Thyroid gland (tissue), 4 donors: ENCODE data around the gene DIP2A. TPM values are rescaled to one million over a fixed set of nuclear protein-coding genes. Genes with fewer than 3 reads are reported as not detected.

ENCODE experiments used
- DNase-seq, 2 donors: peaks; one replicate each; pipeline ENCODE4 v3.0.0-alpha.2; 2019
- H3K27ac ChIP-seq, 3 donors: fragments of 200-600 bp; sonication (generic); 1 replicate in 2 of 3; 2 replicates in 1 of 3; pipeline ENCODE4 v1.5.1; 2016 to 2019; ENCODE audit warnings: mild to moderate bottlenecking in 1 of 3, moderate library complexity in 1 of 3
- H3K27me3 ChIP-seq: fragments of 200-600 bp; sonication (generic); one replicate; pipeline ENCODE4 v1.5.1; 2019
- H3K36me3 ChIP-seq, 2 donors: fragments of 200-600 bp; sonication (generic); one replicate each; pipeline ENCODE4 v1.5.1; 2016 to 2019
- H3K4me1 ChIP-seq, 2 donors: fragments of 200-600 bp; sonication (generic); one replicate each; pipeline ENCODE4 v1.5.1; 2017 to 2019
- H3K4me3 ChIP-seq, 3 donors: fragments of 200-600 bp; sonication (generic); replicated peaks in 1 of 3; 1 replicate in 2 of 3; 2 replicates in 1 of 3; pipeline ENCODE4 v1.5.1; 2016; ENCODE audit warnings: mild to moderate bottlenecking in 1 of 3
- H3K9me3 ChIP-seq: fragments of 200-600 bp; sonication (generic); one replicate; pipeline ENCODE4 v1.5.1; 2017
- POLR2A ChIP-seq, 2 donors: fragments of 450-650 bp; IDR thresholded peaks; one replicate each; pipeline ENCODE4 v1.6.1; 2017; ENCODE audit warnings: antibody characterized with exemption in 2 of 2, mild to moderate bottlenecking in 2 of 2, moderate library complexity in 1 of 2
- WGBS, 2 donors: methylation state at CpG; one replicate each; pipeline ENCODE4 v1.1.5; 2017; 5-methylcytosine and 5-hydroxymethylcytosine counted together
- intact Hi-C: fragments of 100-400 bp; cut with DNase I; formaldehyde crosslinking; loops from one replicate; pipeline ENCODE4 v1.15.1; 2023
- total RNA-seq, 4 donors: library from RNA; depleted of rRNA; stranded (reverse); fragments of >200 nt; gene quantifications; one replicate each; pipeline ENCODE4 v1.2.3, GENCODE V29; 2016
- TF ChIP-seq, protein P1 (sequence below), 6 experiments: fragments of 200-600 bp in 3 of 6; fragments of 450-650 bp in 3 of 6; sonication (generic) in 3 of 6; IDR thresholded peaks; one replicate each; pipeline ENCODE4 v1.5.1; 2016 to 2019; ENCODE audit warnings: antibody characterized with exemption in 6 of 6, mild to moderate bottlenecking in 2 of 6, inconsistent platforms in 1 of 6, moderate library complexity in 1 of 6

DIP2A gene
- total RNA-seq, 4 donors from 2014 or later = 35.1 to 56.3 (median 42.9) TPM

DNA sequence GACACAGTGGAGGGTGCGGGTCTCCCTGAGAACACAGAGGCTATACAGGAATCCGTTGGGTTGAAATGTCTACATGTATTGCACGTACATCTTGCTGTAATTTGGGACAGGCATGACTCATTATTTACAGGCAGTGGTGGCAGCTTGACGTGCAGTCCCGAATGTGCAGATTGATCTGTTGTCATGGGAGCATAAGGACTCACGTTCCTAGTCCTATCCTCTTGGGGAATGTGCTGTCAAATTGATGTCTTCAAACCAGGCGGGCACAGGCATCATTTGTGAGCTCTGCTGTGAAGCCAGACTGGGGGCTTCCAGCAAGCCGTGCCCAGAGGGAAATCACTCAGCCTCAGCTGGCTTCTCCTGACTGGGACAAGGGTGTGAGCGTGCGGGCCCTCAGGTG, 105.7 kb downstream of the DIP2A start:
- 96 to 97% methylated on average over 9 to 10 of the region's 10 CpGs for WGBS, 2 donors
- intact Hi-C loops = no loop called here
- Histone ChIP-seq H3K4me1 (peaks cover 0 to 12% of the 10 kb centered on the region in 2 donors), H3K9me3 (no peaks in the 10 kb centered on the region), H3K27me3 (no peaks in the 10 kb centered on the region), H3K36me3 (peaks cover 33 to 42% of the 10 kb centered on the region in 2 donors), H3K4me3 (no peak overlapping the region), H3K27ac (no peak overlapping the region)
- TF ChIP-seq, protein P1, sequence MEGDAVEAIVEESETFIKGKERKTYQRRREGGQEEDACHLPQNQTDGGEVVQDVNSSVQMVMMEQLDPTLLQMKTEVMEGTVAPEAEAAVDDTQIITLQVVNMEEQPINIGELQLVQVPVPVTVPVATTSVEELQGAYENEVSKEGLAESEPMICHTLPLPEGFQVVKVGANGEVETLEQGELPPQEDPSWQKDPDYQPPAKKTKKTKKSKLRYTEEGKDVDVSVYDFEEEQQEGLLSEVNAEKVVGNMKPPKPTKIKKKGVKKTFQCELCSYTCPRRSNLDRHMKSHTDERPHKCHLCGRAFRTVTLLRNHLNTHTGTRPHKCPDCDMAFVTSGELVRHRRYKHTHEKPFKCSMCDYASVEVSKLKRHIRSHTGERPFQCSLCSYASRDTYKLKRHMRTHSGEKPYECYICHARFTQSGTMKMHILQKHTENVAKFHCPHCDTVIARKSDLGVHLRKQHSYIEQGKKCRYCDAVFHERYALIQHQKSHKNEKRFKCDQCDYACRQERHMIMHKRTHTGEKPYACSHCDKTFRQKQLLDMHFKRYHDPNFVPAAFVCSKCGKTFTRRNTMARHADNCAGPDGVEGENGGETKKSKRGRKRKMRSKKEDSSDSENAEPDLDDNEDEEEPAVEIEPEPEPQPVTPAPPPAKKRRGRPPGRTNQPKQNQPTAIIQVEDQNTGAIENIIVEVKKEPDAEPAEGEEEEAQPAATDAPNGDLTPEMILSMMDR (IDR thresholded peaks at IDR 0.05) = no peak
- no peak for TF ChIP-seq POLR2A (IDR thresholded peaks at IDR 0.05)
- no peak for DNase-seq

DNA sequence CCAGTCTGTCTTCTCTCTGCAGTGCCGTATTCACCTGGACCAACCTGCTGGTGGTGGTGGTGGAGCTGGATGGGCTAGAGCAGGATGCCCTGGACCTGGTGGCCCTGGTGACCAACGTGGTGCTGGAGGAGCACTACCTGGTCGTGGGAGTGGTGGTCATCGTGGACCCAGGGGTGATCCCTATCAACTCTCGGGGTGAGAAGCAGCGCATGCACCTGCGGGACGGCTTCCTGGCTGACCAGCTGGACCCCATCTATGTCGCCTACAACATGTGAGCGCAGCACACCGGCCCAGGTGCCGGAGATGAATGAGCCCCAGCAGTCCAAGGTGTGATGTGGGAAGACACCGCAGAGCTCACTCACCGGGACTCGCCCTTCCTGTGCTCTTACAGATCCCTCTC, 108.7 kb downstream of the DIP2A start:
- no peak for DNase-seq
- no peak overlapping the region for H3K27ac ChIP-seq
- WGBS, 2 donors = 92 to 98% methylated on average over 9 to 15 of the region's 15 CpGs
- H3K27me3 ChIP-seq = no peaks in the 10 kb centered on the region
- intact Hi-C loops = no loop called here
- H3K9me3 ChIP-seq = no peaks in the 10 kb centered on the region
- no peaks in the 10 kb centered on the region for H3K4me1 ChIP-seq
- H3K4me3 ChIP-seq = no peak overlapping the region
- peaks cover 36 to 41% of the 10 kb centered on the region in 2 donors for H3K36me3 ChIP-seq
- no peak for TF ChIP-seq POLR2A (IDR thresholded peaks at IDR 0.05)
- TF ChIP-seq, protein P1 (IDR thresholded peaks at IDR 0.05) = no peak

DNA sequence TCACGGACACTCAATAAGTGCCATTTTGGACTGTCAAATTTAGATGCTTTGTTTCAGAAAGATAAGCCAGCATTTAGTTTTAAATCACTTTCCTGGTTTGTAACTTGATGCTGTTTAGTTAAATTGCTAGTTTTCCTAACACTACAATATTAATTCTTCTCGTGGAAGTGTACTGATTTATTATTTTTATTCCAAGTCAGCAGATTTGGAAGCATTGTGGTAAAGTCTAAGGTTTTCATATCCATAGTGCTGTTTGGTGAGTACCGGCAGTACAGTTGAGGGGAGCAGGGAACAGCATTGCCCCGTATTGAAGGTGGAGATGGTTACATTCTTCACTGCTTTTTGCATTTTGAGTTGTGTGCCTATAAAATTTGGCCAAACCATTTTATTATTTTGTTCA, 109.9 kb downstream of the DIP2A start:
- TF ChIP-seq, protein P1 (IDR thresholded peaks at IDR 0.05) = no peak
- no peak for TF ChIP-seq POLR2A (IDR thresholded peaks at IDR 0.05)
- H3K36me3 ChIP-seq = peaks cover 28 to 41% of the 10 kb centered on the region in 2 donors
- H3K27ac ChIP-seq = no peak overlapping the region
- intact Hi-C loops = no loop called here
- no peaks in the 10 kb centered on the region for H3K9me3 ChIP-seq
- no peaks in the 10 kb centered on the region for H3K4me1 ChIP-seq
- DNase-seq = no peak
- no peaks in the 10 kb centered on the region for H3K27me3 ChIP-seq
- no peak overlapping the region for H3K4me3 ChIP-seq
- 94 to 96% methylated on average over 4 of the region's 4 CpGs for WGBS, 2 donors

DNA sequence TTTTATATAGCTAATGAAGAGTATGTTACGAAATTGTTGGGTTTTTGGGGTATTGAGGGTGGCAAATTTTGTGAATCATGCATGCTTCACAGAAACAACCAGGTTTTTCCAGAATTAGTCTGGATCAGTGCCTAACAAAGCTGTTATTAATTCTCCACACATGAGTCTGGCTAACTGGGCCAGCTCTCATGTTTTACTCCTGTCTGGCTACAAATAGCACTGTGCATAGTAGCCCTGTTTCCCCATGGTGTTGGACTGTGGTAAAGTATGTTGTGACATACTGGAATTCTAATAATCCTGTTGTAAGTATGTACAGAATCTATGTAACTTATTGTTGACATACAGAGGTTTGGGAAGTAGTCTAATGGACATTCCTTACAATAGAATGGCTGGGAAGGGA, 110.4 kb downstream of the DIP2A start:
- Histone ChIP-seq H3K27ac (no peak overlapping the region), H3K9me3 (no peaks in the 10 kb centered on the region), H3K27me3 (no peaks in the 10 kb centered on the region), H3K4me3 (no peak overlapping the region), H3K4me1 (no peaks in the 10 kb centered on the region), H3K36me3 (peaks cover 28 to 37% of the 10 kb centered on the region in 2 donors)
- TF ChIP-seq POLR2A (IDR thresholded peaks at IDR 0.05) = no peak
- TF ChIP-seq, protein P1 (IDR thresholded peaks at IDR 0.05) = no peak
- intact Hi-C loops = no loop called here
- DNase-seq = no peak
- 93 to 98% methylated on average over 1 of the region's 1 CpG for WGBS, 2 donors

DNA sequence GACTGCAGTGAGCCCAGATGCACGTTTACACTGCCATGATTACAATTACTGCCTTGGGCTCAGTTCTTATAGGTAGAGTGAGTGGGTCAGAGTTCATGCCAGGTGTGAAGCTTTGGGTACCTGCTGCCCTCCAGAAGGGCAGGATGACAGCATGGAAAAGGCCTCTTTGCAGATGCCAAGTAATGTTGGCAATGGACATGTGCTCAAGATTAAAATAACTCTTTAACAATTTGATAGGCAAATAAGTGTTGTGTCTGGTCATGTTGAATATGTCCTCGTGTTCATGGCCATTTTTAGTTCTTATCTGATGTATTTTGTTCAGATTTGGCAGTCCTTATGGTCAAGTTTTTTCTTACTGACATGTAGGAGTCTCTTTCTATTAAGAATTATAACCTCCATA, 111.4 kb downstream of the DIP2A start:
- H3K4me3 ChIP-seq = no peak overlapping the region
- 89 to 93% methylated on average over 2 of the region's 2 CpGs for WGBS, 2 donors
- no peaks in the 10 kb centered on the region for H3K4me1 ChIP-seq
- intact Hi-C loops = no loop called here
- TF ChIP-seq, protein P1 (IDR thresholded peaks at IDR 0.05) = no peak
- TF ChIP-seq POLR2A (IDR thresholded peaks at IDR 0.05) = no peak
- H3K9me3 ChIP-seq = no peaks in the 10 kb centered on the region
- no peaks in the 10 kb centered on the region for H3K27me3 ChIP-seq
- no peak for DNase-seq
- H3K27ac ChIP-seq = no peak overlapping the region
- peaks cover 28 to 33% of the 10 kb centered on the region in 2 donors for H3K36me3 ChIP-seq
